NCI-H2171 (cell line): ENCODE data around the gene ZBTB18.
"Not testable (repeated sequence)": the region's sequence is repeated elsewhere in the genome, so short reads cannot be mapped to it uniquely, and the experiment has no call there.

Source experiments
- DNase-seq: peaks from one replicate; lab custom pipeline; 2025; lab: John Stamatoyannopoulos, UW

Gene ZBTB18

GRCh38 chr1:244050835-244051444 is at the start of gene ZBTB18:
TSS of gene ZBTB18 (plus strand) at chr1:244051283. CDS start at chr1:244051432, 149 bp downstream.
- DNase-seq: peak; percentile 89

GRCh38 chr1:244002721-244003120 is 48.4 kb upstream of the ZBTB18 start:
- DNase-seq: no peak

- no peak for DNase-seq
Measured at GRCh38 chr1:244005455-244005854, 45.6 kb upstream of the ZBTB18 start.

- DNase-seq: no peak
Measured at GRCh38 chr1:244006381-244006901, 44.6 kb upstream of the ZBTB18 start.

- DNase-seq: no peak
Measured at GRCh38 chr1:244006961-244007360, 44.1 kb upstream of the ZBTB18 start.

GRCh38 chr1:244010191-244010590 is 40.9 kb upstream of the ZBTB18 start:
- DNase-seq: no peak

- DNase-seq: no peak
Measured at GRCh38 chr1:244010703-244011123, 40.4 kb upstream of the ZBTB18 start.

- DNase-seq: no peak
Measured at GRCh38 chr1:244011271-244011670, 39.8 kb upstream of the ZBTB18 start.

- no peak for DNase-seq
Measured at GRCh38 chr1:244011786-244012185, 39.3 kb upstream of the ZBTB18 start.

- DNase-seq: no peak
Measured at GRCh38 chr1:244012202-244012601, 38.9 kb upstream of the ZBTB18 start.

- DNase-seq: no peak
Measured at GRCh38 chr1:244013100-244013499, 38.0 kb upstream of the ZBTB18 start.

GRCh38 chr1:244014862-244015261 is 36.2 kb upstream of the ZBTB18 start:
- DNase-seq: not testable (repeated sequence)

- no peak for DNase-seq
Measured at GRCh38 chr1:244019982-244020485, 31.0 kb upstream of the ZBTB18 start.

GRCh38 chr1:244021427-244021826 is 29.7 kb upstream of the ZBTB18 start:
- DNase-seq: no peak

- DNase-seq: no peak
Measured at GRCh38 chr1:244022311-244022710, 28.8 kb upstream of the ZBTB18 start.

- DNase-seq: no peak
Measured at GRCh38 chr1:244022864-244023440, 28.1 kb upstream of the ZBTB18 start.

- no peak for DNase-seq
Measured at GRCh38 chr1:244027491-244028145, 23.5 kb upstream of the ZBTB18 start.

GRCh38 chr1:244028701-244029100 is 22.4 kb upstream of the ZBTB18 start:
- no peak for DNase-seq

- DNase-seq: no peak
Measured at GRCh38 chr1:244029124-244029523, 22.0 kb upstream of the ZBTB18 start.

- no peak for DNase-seq
Measured at GRCh38 chr1:244030481-244031040, 20.5 kb upstream of the ZBTB18 start.

GRCh38 chr1:244035358-244035757 is 15.7 kb upstream of the ZBTB18 start:
- DNase-seq: no peak

GRCh38 chr1:244037252-244037651 is 13.8 kb upstream of the ZBTB18 start:
- DNase-seq: no peak
